GM19397 (cell line): Measurements from ENCODE around the gene KSR1.
"Not testable (repeated sequence)": the region's sequence is repeated elsewhere in the genome, so short reads cannot be mapped to it uniquely, and the experiment has no call there.

ENCODE experiments used
- ATAC-seq: cut with Tn5 transposase; IDR thresholded peaks from one replicate; pipeline ENCODE4 v1.9.1; 2021; ENCODE audit warnings: mild to moderate bottlenecking, moderate library complexity; ENCODE audit not compliant: unreplicated experiment

The KSR1 gene

DNA sequence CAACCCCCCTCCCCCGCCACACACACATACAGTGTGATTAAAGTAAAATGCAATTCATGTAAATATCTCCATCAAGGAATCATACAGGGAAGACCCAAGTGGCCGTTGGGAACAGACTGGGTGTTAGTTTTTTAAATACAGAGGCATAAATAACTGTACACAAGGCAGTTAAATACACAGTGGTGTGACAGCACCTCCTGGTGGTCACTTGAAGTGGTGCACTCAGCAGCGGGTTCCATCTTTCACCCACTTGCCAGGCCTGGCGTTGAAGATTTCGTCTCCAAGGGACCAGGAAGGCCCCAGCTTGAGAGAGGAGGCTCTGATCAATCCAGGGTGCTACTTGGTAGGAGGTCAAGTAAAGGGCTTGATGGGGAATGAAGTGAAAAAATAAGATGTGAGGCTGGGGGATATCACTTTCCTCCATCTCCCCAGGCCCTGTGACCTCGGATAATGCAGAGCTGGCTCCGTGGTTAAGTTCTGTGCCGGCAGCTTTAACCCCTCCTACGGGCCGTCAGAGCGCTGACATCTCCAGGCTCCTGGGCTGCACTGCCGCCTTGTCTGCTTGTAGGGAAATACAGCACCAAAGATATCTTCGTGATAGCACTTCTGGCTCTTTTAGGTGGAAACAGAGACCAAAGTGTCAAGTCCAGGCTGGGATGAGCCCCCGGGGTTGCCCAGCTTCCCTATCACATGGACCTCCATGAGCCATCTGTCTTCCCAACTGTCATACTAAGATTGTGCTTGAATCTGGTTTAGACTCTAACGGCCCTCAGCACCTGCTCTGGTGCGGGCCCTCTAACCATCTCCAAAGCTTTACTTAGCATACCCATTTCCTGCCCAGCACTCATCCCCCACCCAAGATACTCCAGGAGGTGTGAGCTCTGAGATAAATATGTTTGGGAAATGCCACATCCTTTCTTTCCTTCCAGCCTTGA lies 195.4 kb downstream of the KSR1 start:
- ATAC-seq: no peak

DNA sequence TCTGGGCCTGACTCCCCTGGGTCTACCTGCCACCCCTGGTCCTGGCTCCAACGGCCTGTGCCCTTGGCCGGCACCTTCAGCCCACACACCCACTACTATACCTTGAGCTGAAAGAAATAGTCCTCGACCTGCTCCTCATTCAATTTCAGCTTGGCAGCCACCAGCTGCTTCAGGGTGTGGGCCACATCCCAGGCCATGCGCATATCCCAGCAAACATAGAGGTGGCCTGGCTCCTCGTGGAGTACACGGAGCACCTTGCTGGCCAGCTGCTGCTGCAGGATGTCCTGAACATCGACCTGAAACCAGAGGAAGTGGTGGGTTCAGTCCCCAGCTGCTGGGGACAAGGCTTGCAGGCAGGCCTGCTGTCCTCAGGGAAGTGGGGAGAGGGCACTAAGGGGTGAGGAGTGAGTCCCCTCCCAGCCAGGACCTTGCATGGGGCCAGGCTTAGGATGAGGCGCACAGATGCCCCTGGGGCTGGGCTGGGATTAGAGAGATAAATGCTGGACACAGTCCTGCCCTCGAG lies 197.3 kb downstream of the KSR1 start:
- not testable (repeated sequence) for ATAC-seq

- no peak for ATAC-seq
Measured at GRCh38 chr17:27654136-27654535, 197.9 kb downstream of the KSR1 start.

DNA sequence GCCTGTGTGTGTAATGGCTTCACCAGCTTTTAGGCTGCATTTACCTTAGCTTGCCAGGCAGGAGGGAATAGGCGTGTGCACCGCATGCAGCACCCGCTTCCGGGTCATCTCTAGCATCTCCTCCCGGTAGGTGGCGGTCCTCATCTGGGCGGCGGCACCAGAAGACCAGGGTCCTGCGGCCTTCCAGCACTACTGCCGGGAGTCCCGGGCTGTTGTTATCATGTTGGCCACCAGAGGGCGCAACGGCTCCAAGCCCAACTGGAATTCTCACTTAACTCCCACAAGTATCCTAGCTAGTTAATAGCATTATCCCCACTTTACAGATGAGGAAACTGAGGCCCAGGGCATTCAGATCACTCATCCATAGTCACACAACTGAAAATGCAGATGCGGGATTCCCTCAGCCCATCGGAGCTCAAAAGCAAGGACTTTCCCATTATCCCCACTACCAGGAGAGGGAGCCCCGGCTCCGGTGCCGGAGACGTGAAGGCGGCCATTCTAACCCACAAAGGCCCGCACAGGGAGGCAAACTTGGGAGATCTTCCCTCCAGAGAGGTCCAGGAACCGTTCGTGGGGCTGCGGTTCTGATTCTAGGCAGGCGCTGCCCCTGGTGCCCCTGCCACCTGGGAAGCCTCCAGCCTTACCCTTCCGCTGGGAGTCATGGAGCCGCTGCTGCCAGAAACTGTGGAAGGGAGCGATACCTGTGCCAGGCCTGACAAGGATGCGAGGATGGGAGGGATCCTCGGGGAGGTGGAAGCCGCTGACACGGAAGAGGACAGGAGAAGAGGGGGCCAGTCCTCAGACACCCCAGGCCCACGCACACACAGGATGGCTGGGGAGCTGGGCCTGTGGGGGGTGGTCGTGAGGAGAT lies 198.6 kb downstream of the KSR1 start:
- peak; percentile 69 for ATAC-seq

- not testable (repeated sequence) for ATAC-seq
Measured at GRCh38 chr17:27655525-27656111, 199.4 kb downstream of the KSR1 start.

DNA sequence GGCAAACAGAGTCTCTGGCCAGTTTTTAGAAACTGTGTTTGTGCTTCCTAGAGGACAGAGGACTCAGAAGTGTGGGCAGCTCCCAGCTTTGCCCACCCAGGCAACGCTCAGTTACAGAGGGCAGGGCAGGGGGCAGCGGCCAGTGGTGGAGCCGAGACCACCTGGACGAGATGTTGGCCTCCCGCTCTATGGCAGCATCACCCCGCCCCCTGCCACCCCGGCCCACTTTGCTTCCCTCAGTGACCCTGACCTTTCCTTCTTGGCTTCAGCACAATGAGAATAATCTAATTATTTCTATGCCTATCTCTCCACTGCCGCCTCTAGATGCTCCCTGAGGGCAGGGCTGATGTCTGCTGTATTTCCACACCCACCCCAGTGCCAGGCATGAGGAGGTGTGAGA lies 200.4 kb downstream of the KSR1 start:
- not testable (repeated sequence) for ATAC-seq

DNA sequence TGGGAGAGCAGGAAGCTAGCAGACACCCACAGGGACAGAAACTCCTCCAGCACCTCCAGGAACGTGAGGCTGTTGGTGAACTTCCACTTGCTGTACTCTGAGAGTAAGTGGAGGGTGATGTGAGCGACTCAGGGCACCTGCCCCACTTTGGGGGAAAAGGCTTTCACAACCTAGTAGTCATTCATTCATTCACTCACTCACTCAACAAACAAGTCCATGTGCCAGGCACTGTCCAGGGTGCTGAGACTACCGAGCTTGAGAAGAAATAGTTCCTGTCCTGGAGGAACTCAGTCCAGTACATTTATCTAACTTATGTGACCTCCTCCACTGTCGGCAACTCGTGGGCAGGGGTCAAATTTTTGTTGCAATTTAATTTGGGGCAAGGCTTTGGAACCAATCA lies 201.4 kb downstream of the KSR1 start:
- no peak for ATAC-seq

GRCh38 chr17:27659683-27660082 lies 203.4 kb downstream of the KSR1 start:
- no peak for ATAC-seq

DNA sequence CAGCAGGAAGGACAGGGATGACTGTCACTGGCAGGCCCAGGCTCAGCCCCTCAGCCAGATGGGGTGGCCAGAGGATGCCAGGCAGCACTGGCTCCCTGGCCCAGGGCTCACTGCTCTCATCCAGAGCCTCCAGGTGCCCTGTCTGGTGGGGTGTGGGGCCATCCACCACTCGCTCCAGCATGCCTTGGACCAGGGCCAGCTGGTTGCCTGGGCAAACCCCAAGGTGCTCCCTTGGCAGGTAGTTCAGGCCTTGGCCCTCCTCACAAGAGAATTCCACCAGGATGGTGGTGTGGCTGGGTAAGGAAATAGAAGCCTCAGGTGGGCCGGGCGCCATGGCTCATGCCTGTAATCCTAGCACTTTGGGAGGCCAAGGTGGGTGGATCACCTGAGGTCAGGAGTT lies 204.2 kb downstream of the KSR1 start:
- ATAC-seq: no peak

DNA sequence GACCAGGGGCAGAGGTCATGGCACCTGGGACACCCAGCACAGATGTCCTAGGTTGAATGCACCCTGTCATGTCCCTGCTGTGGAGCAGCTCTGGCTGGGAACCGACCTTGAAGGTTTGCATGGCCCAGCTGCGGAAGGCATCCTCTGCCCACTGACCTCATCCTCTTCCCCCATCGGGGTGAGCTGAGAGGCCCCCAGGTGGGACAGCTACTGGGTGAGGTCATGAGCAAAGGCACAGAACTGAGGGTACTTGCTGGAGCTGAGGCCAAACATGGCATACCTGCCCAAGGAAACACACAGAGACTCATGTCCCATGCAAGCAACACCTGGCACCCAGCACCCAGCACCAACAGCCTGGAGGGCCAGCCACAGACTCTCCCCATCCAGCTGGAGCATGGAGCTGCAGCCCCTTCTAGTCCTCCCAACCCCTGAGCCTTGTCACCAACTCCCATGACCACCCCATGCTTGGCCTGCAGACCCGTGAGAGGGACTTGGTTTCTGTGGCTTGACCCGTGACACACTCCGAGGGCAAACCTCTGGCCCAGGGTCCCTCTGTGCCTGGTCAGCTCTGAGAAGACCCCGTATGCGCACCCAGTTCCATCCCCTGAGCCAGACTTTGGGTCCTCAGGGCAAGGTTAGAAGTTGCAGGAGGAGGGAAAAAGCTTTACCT lies 207.8 kb downstream of the KSR1 start:
- no peak for ATAC-seq

DNA sequence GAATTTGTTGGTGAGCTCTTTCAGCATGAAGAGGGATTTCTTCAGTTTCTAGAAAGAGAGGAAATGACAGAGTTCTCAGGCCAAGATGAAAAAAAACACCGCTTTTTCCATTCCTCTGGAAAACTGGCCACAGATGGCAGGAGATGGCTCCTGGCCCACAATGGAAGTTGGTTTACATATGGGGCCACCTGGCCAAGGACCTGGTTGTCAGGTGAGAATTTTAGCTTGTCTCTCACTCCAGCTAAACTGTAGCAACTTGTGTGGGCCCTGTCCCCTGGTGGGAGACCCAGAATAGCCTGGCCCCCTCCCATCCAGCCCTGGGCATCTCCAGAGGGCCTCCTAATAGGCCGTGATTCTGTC lies 208.3 kb downstream of the KSR1 start:
- ATAC-seq: no peak

GRCh38 chr17:27665549-27665948 lies 209.3 kb downstream of the KSR1 start:
- ATAC-seq: no peak

- ATAC-seq: not testable (repeated sequence)
Measured at GRCh38 chr17:27666270-27666669, 210.0 kb downstream of the KSR1 start.

- no peak for ATAC-seq
Measured at GRCh38 chr17:27666831-27667560, 210.7 kb downstream of the KSR1 start.

DNA sequence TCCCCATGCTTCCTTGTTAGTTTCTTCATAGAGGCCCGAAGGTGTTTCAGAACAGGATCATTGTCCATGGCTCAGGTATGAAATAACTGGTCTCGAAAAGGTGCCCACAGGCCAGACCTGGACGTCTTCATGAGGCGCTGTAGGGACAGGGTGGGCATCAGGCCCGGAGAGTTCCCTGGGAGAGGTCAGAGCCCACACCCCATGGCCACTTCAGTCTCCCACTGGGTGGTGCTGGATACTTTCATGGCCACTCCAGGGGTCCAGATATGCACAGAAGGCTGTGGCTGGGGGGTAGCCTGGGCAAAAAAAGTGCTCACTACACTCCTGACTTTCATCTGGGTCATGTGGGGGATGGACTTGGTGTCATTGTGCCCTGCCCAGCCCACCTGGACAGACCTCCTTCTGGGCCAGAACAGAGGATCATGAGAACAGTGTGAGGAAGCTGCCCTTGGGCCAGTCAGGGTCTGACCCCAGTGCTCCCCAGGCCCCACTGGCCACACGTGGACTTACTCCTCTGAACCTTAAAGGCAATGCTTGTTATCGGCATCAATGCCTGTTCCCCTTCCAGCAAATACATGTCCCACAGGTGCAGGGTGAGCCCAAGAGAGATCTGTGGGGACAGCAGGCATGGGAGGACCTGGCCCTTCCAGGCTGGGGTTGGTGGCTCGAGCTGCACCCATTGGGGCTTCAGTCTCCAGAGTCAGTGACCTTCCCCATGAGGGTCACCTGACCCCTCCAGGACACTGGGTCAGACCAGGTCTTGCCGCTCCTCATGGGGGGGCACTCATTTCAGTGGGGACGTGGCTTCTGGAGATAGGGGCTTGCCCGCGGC lies 211.6 kb downstream of the KSR1 start:
- ATAC-seq: no peak

- ATAC-seq: no peak
Measured at GRCh38 chr17:27668488-27668823, 212.2 kb downstream of the KSR1 start.

DNA sequence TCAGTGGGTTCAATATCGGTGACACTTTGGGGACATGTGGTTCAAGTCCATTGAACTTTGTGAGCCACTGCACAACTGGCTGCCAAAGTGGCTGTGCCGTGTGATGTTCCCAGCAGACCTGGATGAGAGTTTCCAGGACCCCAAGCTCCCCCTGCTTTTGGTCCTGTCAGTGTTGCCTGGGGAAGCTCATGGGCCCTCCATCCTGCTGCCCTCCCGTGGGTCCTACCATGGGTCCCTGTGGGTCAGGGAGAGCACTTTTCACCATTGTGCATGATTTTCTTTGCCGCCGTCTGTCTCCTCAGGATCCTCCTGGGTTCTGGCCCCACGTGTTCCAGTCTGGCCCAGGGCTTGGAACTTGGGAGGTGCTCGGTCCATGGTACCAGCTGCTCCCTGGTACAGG lies 212.9 kb downstream of the KSR1 start:
- no peak for ATAC-seq

- ATAC-seq: no peak
Measured at GRCh38 chr17:27669850-27670249, 213.6 kb downstream of the KSR1 start.
